Measurements from ENCODE around the gene CSNK1G2. TPM values are rescaled to one million over a fixed set of nuclear protein-coding genes. Genes with fewer than 3 reads are reported as not detected.

Gene CSNK1G2
- total RNA-seq, 4 donors from 2014 or later, result 34.1 to 52.6 (median 48.5) TPM

DNA sequence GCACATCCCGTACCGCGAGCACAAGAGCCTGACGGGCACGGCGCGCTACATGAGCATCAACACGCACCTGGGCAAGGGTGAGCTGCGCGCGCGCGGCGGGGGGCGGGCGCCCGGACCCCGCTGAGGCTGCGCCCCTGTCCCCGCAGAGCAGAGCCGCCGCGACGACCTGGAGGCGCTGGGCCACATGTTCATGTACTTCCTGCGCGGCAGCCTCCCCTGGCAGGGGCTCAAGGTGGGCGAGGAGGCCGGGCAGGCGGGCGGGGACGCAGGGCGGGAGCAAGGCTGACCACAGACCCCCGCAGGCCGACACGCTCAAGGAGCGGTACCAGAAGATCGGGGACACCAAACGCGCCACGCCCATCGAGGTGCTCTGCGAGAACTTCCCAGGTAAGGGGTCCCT is 38.0 kb downstream of the CSNK1G2 start:
- DNase-seq (ENCODE audit: extremely low spot score), result no peak
- Histone ChIP-seq H3K36me3 (peaks cover 44 to 89% (median 80%) of the 10 kb centered on the region in 4 donors), H3K4me1 (peaks cover 0 to 12% (median 9%) of the 10 kb centered on the region in 4 donors), H3K4me3 (no peak overlapping the region), H3K27me3 (no peaks in the 10 kb centered on the region), H3K27ac (replicated peaks in 1 of 4) (no peak overlapping the region), H3K9me3 (no peaks in the 10 kb centered on the region)
- TF ChIP-seq, protein P1, sequence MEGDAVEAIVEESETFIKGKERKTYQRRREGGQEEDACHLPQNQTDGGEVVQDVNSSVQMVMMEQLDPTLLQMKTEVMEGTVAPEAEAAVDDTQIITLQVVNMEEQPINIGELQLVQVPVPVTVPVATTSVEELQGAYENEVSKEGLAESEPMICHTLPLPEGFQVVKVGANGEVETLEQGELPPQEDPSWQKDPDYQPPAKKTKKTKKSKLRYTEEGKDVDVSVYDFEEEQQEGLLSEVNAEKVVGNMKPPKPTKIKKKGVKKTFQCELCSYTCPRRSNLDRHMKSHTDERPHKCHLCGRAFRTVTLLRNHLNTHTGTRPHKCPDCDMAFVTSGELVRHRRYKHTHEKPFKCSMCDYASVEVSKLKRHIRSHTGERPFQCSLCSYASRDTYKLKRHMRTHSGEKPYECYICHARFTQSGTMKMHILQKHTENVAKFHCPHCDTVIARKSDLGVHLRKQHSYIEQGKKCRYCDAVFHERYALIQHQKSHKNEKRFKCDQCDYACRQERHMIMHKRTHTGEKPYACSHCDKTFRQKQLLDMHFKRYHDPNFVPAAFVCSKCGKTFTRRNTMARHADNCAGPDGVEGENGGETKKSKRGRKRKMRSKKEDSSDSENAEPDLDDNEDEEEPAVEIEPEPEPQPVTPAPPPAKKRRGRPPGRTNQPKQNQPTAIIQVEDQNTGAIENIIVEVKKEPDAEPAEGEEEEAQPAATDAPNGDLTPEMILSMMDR (IDR thresholded peaks at IDR 0.05), result no peak
- TF ChIP-seq POLR2AphosphoS5 (IDR thresholded peaks at IDR 0.05), result no peak
- no peak for TF ChIP-seq POLR2A (IDR thresholded peaks at IDR 0.05; ENCODE audit: low read depth)
- TF ChIP-seq EP300 (IDR thresholded peaks at IDR 0.05), result no peak
- 92% methylated on average over 35 of the region's 43 CpGs for WGBS
- intact Hi-C loops (cut with DNase I), result no loop called here

DNA sequence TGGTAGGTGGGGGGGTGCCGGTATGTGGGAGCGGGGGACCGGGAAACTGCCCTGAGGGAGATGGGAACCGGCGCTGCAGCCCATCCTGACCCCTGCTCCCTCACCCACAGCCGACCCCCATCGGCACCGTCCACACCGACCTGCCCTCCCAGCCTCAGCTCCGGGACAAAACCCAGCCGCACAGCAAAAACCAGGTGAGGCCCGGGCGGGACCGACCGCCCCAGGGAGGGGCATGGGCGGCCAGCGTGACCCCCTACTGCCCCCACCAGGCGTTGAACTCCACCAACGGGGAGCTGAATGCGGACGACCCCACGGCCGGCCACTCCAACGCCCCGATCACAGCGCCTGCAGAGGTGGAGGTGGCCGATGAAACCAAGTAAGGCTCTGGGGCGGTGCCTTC is 38.7 kb downstream of the CSNK1G2 start:
- H3K27ac ChIP-seq (replicated peaks in 1 of 4), result no peak overlapping the region
- H3K36me3 ChIP-seq, result peaks cover 44 to 93% (median 83%) of the 10 kb centered on the region in 4 donors
- DNase-seq (ENCODE audit: extremely low spot score), result no peak
- no peaks in the 10 kb centered on the region for H3K27me3 ChIP-seq
- TF ChIP-seq POLR2AphosphoS5 (IDR thresholded peaks at IDR 0.05) (no peak), POLR2A (IDR thresholded peaks at IDR 0.05; ENCODE audit: low read depth) (no peak), EP300 (IDR thresholded peaks at IDR 0.05) (no peak)
- WGBS, result 91% methylated on average over 28 of the region's 28 CpGs
- H3K9me3 ChIP-seq, result no peaks in the 10 kb centered on the region
- peaks cover 0 to 10% (median 9%) of the 10 kb centered on the region in 4 donors for H3K4me1 ChIP-seq
- intact Hi-C loops (cut with DNase I), result no loop called here
- no peak overlapping the region for H3K4me3 ChIP-seq

DNA sequence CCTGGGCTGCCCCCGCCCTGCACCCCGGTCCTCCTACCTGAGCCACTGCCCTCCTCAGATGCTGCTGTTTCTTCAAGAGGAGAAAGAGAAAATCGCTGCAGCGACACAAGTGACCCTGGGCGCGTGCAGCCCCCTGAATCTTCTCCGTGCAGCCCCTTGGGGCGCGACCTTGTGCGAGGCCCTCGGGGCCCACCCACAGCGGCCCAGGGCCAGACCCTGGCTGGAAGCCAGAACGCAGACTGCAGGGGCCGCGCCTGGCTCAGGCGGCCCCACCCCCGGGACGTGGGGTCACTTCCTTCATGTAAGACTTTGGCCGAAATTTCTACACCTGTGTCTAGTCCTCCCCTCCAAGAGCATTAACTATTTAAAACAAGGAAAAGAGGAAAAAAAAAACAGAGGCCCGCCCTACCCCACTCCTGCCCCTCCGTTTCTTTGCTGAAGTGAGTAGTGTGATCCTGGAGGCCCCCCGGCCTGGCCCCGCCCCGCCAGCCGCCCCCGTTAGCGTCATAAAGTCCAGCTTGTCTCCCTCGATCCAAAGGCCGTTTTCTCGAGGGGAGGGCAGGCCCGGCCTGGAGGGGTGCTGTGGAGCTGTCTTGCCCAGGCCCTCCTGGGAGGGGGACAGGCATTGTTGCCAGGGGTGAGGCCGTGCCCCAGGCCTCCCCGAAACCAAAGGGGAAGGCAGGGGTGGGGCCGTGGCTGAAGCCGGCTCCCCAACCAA is 39.3 kb downstream of the CSNK1G2 start:
- H3K4me3 ChIP-seq, result no peak overlapping the region
- H3K9me3 ChIP-seq, result no peaks in the 10 kb centered on the region
- 91% methylated on average over 28 of the region's 35 CpGs for WGBS
- TF ChIP-seq EP300 (IDR thresholded peaks at IDR 0.05) (no peak), POLR2A (IDR thresholded peaks at IDR 0.05; ENCODE audit: low read depth) (no peak), POLR2AphosphoS5 (IDR thresholded peaks at IDR 0.05) (no peak)
- TF ChIP-seq, protein P1 (IDR thresholded peaks at IDR 0.05), result no peak
- H3K4me1 ChIP-seq, result peaks cover 0 to 4% (median 2%) of the 10 kb centered on the region in 4 donors
- no peak overlapping the region for H3K27ac ChIP-seq (replicated peaks in 1 of 4)
- H3K36me3 ChIP-seq, result peaks cover 43 to 93% (median 85%) of the 10 kb centered on the region in 4 donors
- intact Hi-C loops (cut with DNase I), result no loop called here
- no peaks in the 10 kb centered on the region for H3K27me3 ChIP-seq
- DNase-seq (ENCODE audit: extremely low spot score), result no peak

DNA sequence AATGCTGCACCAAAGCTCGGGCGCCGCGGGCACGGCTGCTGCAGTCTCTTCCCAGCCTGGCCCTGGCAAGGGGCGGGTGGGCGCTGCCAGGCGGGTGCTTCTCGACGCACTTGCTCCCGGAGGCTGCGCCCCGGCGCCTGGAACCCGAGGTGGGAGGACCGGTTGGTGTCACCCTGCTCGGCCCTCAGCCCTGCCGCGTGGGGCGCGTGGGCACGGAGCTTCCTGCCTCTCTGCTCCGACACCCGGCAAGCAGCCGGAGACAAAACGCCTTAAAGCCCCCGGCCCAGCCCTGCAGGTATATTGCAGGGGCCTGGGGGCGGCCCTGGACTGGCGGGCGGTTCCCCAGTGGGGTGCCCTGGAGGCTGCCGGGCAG is 39.8 kb downstream of the CSNK1G2 start:
- peaks cover 39 to 94% (median 85%) of the 10 kb centered on the region in 4 donors for H3K36me3 ChIP-seq
- no peaks in the 10 kb centered on the region for H3K4me1 ChIP-seq
- DNase-seq (ENCODE audit: extremely low spot score), result no peak
- no peak overlapping the region for H3K27ac ChIP-seq (replicated peaks in 1 of 4)
- H3K4me3 ChIP-seq, result no peak overlapping the region
- TF ChIP-seq, protein P1 (IDR thresholded peaks at IDR 0.05), result no peak
- TF ChIP-seq POLR2AphosphoS5 (IDR thresholded peaks at IDR 0.05), result no peak
- no peak for TF ChIP-seq EP300 (IDR thresholded peaks at IDR 0.05)
- TF ChIP-seq POLR2A (IDR thresholded peaks at IDR 0.05; ENCODE audit: low read depth), result no peak
- intact Hi-C loops (cut with DNase I), result no loop called here
- no peaks in the 10 kb centered on the region for H3K9me3 ChIP-seq
- 96% methylated on average over 30 of the region's 31 CpGs for WGBS
- no peaks in the 10 kb centered on the region for H3K27me3 ChIP-seq

DNA sequence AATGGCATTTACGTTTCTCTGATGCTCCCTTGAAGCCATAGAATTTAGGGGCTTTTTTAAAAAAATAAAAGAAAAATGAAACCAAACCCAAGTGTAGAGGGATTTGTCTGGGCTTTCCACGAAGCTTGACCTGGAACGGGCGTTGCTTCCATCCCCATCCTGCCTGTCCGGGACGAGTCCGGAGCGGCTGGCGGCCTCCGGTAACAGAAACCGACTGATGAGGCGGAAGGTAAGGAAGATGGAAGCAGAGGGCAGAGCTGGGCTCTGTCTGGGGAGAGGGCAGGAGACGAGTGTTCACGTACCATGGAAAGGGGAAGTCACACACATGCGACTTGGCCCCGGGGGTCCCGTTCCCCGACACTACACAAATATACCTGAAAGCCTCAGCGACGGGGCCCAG is 40.3 kb downstream of the CSNK1G2 start:
- H3K9me3 ChIP-seq, result no peaks in the 10 kb centered on the region
- WGBS, result 90% methylated on average over 20 of the region's 20 CpGs
- H3K36me3 ChIP-seq, result peaks cover 43 to 94% (median 87%) of the 10 kb centered on the region in 4 donors
- intact Hi-C loops (cut with DNase I), result no loop called here
- no peak overlapping the region for H3K4me3 ChIP-seq
- DNase-seq (ENCODE audit: extremely low spot score), result no peak
- H3K27ac ChIP-seq (replicated peaks in 1 of 4), result no peak overlapping the region
- H3K27me3 ChIP-seq, result no peaks in the 10 kb centered on the region
- H3K4me1 ChIP-seq, result no peaks in the 10 kb centered on the region
- TF ChIP-seq POLR2A (IDR thresholded peaks at IDR 0.05; ENCODE audit: low read depth), result no peak
- TF ChIP-seq, protein P1 (IDR thresholded peaks at IDR 0.05), result no peak
- TF ChIP-seq POLR2AphosphoS5 (IDR thresholded peaks at IDR 0.05), result no peak
- TF ChIP-seq EP300 (IDR thresholded peaks at IDR 0.05), result no peak

Data from esophagus muscularis mucosa (tissue), 4 donors.